SJCRH30 (cell line): ENCODE measurements around the gene RIT2. TPM values are rescaled to one million over a fixed set of nuclear protein-coding genes. Genes with fewer than 3 reads are reported as not detected.

ENCODE experiments used
- DNase-seq, 2 experiments: peaks; one replicate each; pipeline ENCODE4 v3.0.0-alpha.2; 2015 to 2020
- H3K27ac ChIP-seq: fragments of 250-450 bp; sonication (Bioruptor Pico); 2 replicates; pipeline ENCODE4 v1.5.1; 2020; ENCODE audit warnings: mild to moderate bottlenecking, moderate library complexity
- H3K27me3 ChIP-seq: fragments of 250-450 bp; sonication (Bioruptor Pico); 2 replicates; pipeline ENCODE4 v1.5.1; 2020; ENCODE audit warnings: mild to moderate bottlenecking, moderate library complexity
- H3K36me3 ChIP-seq: fragments of 250-450 bp; sonication (Bioruptor Pico); 2 replicates; pipeline ENCODE4 v1.5.1; 2020; ENCODE audit warnings: mild to moderate bottlenecking, moderate library complexity
- H3K4me1 ChIP-seq: fragments of 250-450 bp; sonication (Bioruptor Pico); 2 replicates; pipeline ENCODE4 v1.5.1; 2020; ENCODE audit warnings: mild to moderate bottlenecking, moderate library complexity
- H3K4me3 ChIP-seq: fragments of 250-450 bp; sonication (Bioruptor Pico); 2 replicates; pipeline ENCODE4 v1.5.1; 2020; ENCODE audit warnings: mild to moderate bottlenecking, moderate library complexity
- H3K9me3 ChIP-seq: fragments of 250-450 bp; sonication (Bioruptor Pico); replicated peaks from 2 replicates; pipeline ENCODE4 v1.5.1; 2020; ENCODE audit warnings: mild to moderate bottlenecking, moderate library complexity
- total RNA-seq: library from RNA; depleted of rRNA; stranded (reverse); fragments of >200 nt; shearing (Covaris generic); gene quantifications from 2 replicates; pipeline ENCODE4 v1.2.3, GENCODE V29; 2014

The RIT2 gene
- total RNA-seq, 1 experiment from 2014 or later, result not detected

- Histone ChIP-seq H3K36me3 (no peaks in the 10 kb centered on the region), H3K4me1 (no peaks in the 10 kb centered on the region), H3K9me3 (no peaks in the 10 kb centered on the region), H3K4me3 (no peak overlapping the region), H3K27me3 (no peaks in the 10 kb centered on the region), H3K27ac (no peak overlapping the region)
- DNase-seq, result no peak
These were observed 335.3 kb downstream of the RIT2 start for GRCh38 chr18:42780171-42780570.

GRCh38 chr18:42778445-42779042 lies 336.9 kb downstream of the RIT2 start:
- Histone ChIP-seq H3K36me3 (no peaks in the 10 kb centered on the region), H3K27me3 (no peaks in the 10 kb centered on the region), H3K27ac (no peak overlapping the region), H3K4me1 (no peaks in the 10 kb centered on the region), H3K4me3 (no peak overlapping the region), H3K9me3 (no peaks in the 10 kb centered on the region)
- no peak for DNase-seq

- Histone ChIP-seq H3K9me3 (no peaks in the 10 kb centered on the region), H3K4me3 (no peak overlapping the region), H3K4me1 (no peaks in the 10 kb centered on the region), H3K36me3 (no peaks in the 10 kb centered on the region), H3K27me3 (no peaks in the 10 kb centered on the region), H3K27ac (no peak overlapping the region)
- no peak for DNase-seq
These were observed 337.5 kb downstream of the RIT2 start for GRCh38 chr18:42778024-42778423.

GRCh38 chr18:42773870-42774269 lies 341.6 kb downstream of the RIT2 start:
- Histone ChIP-seq H3K36me3 (no peaks in the 10 kb centered on the region), H3K4me3 (no peak overlapping the region), H3K27me3 (no peaks in the 10 kb centered on the region), H3K4me1 (no peaks in the 10 kb centered on the region), H3K9me3 (no peaks in the 10 kb centered on the region), H3K27ac (no peak overlapping the region)
- DNase-seq, result no peak

- Histone ChIP-seq H3K9me3 (no peaks in the 10 kb centered on the region), H3K27ac (no peak overlapping the region), H3K27me3 (no peaks in the 10 kb centered on the region), H3K4me1 (no peaks in the 10 kb centered on the region), H3K4me3 (no peak overlapping the region), H3K36me3 (no peaks in the 10 kb centered on the region)
- DNase-seq, result no peak
These were observed 343.5 kb downstream of the RIT2 start for GRCh38 chr18:42771936-42772335.

- Histone ChIP-seq H3K27ac (no peak overlapping the region), H3K36me3 (no peaks in the 10 kb centered on the region)
- no peak for DNase-seq
These were observed 350.2 kb downstream of the RIT2 start for GRCh38 chr18:42765302-42765701.

GRCh38 chr18:42760290-42760689 lies 355.2 kb downstream of the RIT2 start:
- Histone ChIP-seq H3K27me3 (no peaks in the 10 kb centered on the region), H3K27ac (no peak overlapping the region), H3K4me3 (no peak overlapping the region), H3K4me1 (no peaks in the 10 kb centered on the region), H3K9me3 (no peaks in the 10 kb centered on the region), H3K36me3 (no peaks in the 10 kb centered on the region)
- no peak for DNase-seq

More at GRCh38 chr18:42765302-42765701, 350.2 kb downstream of the RIT2 start:
- Histone ChIP-seq H3K4me3 (no peak overlapping the region), H3K27me3 (no peaks in the 10 kb centered on the region), H3K9me3 (no peaks in the 10 kb centered on the region), H3K4me1 (no peaks in the 10 kb centered on the region)

GRCh38 chr18:42758852-42759251 lies 356.6 kb downstream of the RIT2 start:
- Histone ChIP-seq H3K4me3 (no peak overlapping the region), H3K27me3 (no peaks in the 10 kb centered on the region)
- no peak for DNase-seq

GRCh38 chr18:42756214-42756613 lies 359.3 kb downstream of the RIT2 start:
- DNase-seq, result no peak
- Histone ChIP-seq H3K9me3 (no peaks in the 10 kb centered on the region), H3K4me3 (no peak overlapping the region), H3K27ac (no peak overlapping the region), H3K4me1 (0 out of 2 replicates have a peak, but pooled peaks cover 2% of the 10 kb centered on the region), H3K36me3 (no peaks in the 10 kb centered on the region), H3K27me3 (no peaks in the 10 kb centered on the region)

More at GRCh38 chr18:42758852-42759251, 356.6 kb downstream of the RIT2 start:
- Histone ChIP-seq H3K9me3 (no peaks in the 10 kb centered on the region), H3K27ac (no peak overlapping the region), H3K36me3 (no peaks in the 10 kb centered on the region), H3K4me1 (0 out of 2 replicates have a peak, but pooled peaks cover 2% of the 10 kb centered on the region)

GRCh38 chr18:42752916-42753315 lies 362.6 kb downstream of the RIT2 start:
- H3K9me3 ChIP-seq, result no peaks in the 10 kb centered on the region

GRCh38 chr18:42746794-42747193 lies 368.7 kb downstream of the RIT2 start:
- DNase-seq, result no peak
- no peaks in the 10 kb centered on the region for H3K4me1 ChIP-seq
- H3K9me3 ChIP-seq, result no peaks in the 10 kb centered on the region
- H3K4me3 ChIP-seq, result no peak overlapping the region
- no peaks in the 10 kb centered on the region for H3K27me3 ChIP-seq
- H3K36me3 ChIP-seq, result no peaks in the 10 kb centered on the region
- H3K27ac ChIP-seq, result no peak overlapping the region

More at GRCh38 chr18:42752916-42753315, 362.6 kb downstream of the RIT2 start:
- Histone ChIP-seq H3K27ac (no peak overlapping the region), H3K36me3 (no peaks in the 10 kb centered on the region), H3K27me3 (no peaks in the 10 kb centered on the region), H3K4me3 (no peak overlapping the region), H3K4me1 (0 out of 2 replicates have a peak, but pooled peaks cover 2% of the 10 kb centered on the region)
- peak in 1 of 2 experiments; percentile 11 for DNase-seq

- H3K9me3 ChIP-seq, result no peaks in the 10 kb centered on the region
- no peaks in the 10 kb centered on the region for H3K4me1 ChIP-seq
- no peak for DNase-seq
- H3K36me3 ChIP-seq, result no peaks in the 10 kb centered on the region
- H3K27me3 ChIP-seq, result no peaks in the 10 kb centered on the region
- H3K27ac ChIP-seq, result no peak overlapping the region
- H3K4me3 ChIP-seq, result no peak overlapping the region
These were observed 369.6 kb downstream of the RIT2 start for GRCh38 chr18:42745931-42746330.

GRCh38 chr18:42745171-42745570 lies 370.3 kb downstream of the RIT2 start:
- H3K4me1 ChIP-seq, result no peaks in the 10 kb centered on the region
- no peaks in the 10 kb centered on the region for H3K9me3 ChIP-seq

GRCh38 chr18:42743373-42744138 lies 371.9 kb downstream of the RIT2 start:
- no peaks in the 10 kb centered on the region for H3K27me3 ChIP-seq
- H3K36me3 ChIP-seq, result no peaks in the 10 kb centered on the region
- no peaks in the 10 kb centered on the region for H3K4me1 ChIP-seq
- no peak overlapping the region for H3K4me3 ChIP-seq
- no peak overlapping the region for H3K27ac ChIP-seq
- no peaks in the 10 kb centered on the region for H3K9me3 ChIP-seq
- no peak for DNase-seq

More at GRCh38 chr18:42745171-42745570, 370.3 kb downstream of the RIT2 start:
- H3K27me3 ChIP-seq, result no peaks in the 10 kb centered on the region
- no peak overlapping the region for H3K4me3 ChIP-seq
- no peak overlapping the region for H3K27ac ChIP-seq
- no peak for DNase-seq
- no peaks in the 10 kb centered on the region for H3K36me3 ChIP-seq

GRCh38 chr18:42742969-42743368 lies 372.5 kb downstream of the RIT2 start:
- H3K4me3 ChIP-seq, result no peak overlapping the region
- no peak for DNase-seq
- no peak overlapping the region for H3K27ac ChIP-seq
- H3K9me3 ChIP-seq, result no peaks in the 10 kb centered on the region
- no peaks in the 10 kb centered on the region for H3K4me1 ChIP-seq
- no peaks in the 10 kb centered on the region for H3K27me3 ChIP-seq
- H3K36me3 ChIP-seq, result no peaks in the 10 kb centered on the region
